Fibroblast of villous mesenchyme (primary cell): ENCODE data around the gene PRUNE2. TPM values are rescaled to one million over a fixed set of nuclear protein-coding genes. Genes with fewer than 3 reads are reported as not detected.

Experiments
- DNase-seq: peaks from one replicate; pipeline ENCODE4 v3.0.0-alpha.2; 2010; ENCODE audit warnings: low read depth
- H3K4me3 ChIP-seq: 2 replicates; pipeline ENCODE4 v1.5.1; 2011; ENCODE audit warnings: low read depth, mild to moderate bottlenecking, low read length
- small RNA-seq: library from RNA; depleted of rRNA; stranded (forward); fragments of <200 nt; gene quantifications from one replicate; pipeline ENCODE3, GENCODE V24; 2012
- total RNA-seq: library from RNA; depleted of rRNA; stranded (reverse); fragments of >200 nt; gene quantifications from 2 replicates; pipeline ENCODE4 v1.2.3, GENCODE V29; 2012
- TF ChIP-seq, protein P1 (sequence below): IDR thresholded peaks from 2 replicates; pipeline ENCODE4 v1.5.1; 2012; ENCODE audit warnings: low read depth, mild to moderate bottlenecking, low read length; ENCODE audit not compliant: insufficient read depth

The PRUNE2 gene
- total RNA-seq, 1 donor = 14.2 TPM

- peak; percentile 39 for DNase-seq
- peak overlapping the region; percentile 39 for H3K4me3 ChIP-seq
- TF ChIP-seq, protein P1, sequence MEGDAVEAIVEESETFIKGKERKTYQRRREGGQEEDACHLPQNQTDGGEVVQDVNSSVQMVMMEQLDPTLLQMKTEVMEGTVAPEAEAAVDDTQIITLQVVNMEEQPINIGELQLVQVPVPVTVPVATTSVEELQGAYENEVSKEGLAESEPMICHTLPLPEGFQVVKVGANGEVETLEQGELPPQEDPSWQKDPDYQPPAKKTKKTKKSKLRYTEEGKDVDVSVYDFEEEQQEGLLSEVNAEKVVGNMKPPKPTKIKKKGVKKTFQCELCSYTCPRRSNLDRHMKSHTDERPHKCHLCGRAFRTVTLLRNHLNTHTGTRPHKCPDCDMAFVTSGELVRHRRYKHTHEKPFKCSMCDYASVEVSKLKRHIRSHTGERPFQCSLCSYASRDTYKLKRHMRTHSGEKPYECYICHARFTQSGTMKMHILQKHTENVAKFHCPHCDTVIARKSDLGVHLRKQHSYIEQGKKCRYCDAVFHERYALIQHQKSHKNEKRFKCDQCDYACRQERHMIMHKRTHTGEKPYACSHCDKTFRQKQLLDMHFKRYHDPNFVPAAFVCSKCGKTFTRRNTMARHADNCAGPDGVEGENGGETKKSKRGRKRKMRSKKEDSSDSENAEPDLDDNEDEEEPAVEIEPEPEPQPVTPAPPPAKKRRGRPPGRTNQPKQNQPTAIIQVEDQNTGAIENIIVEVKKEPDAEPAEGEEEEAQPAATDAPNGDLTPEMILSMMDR = no peak
These were observed 334.6 kb downstream of the PRUNE2 start for GRCh38 chr9:76571288-76571687.

- TF ChIP-seq, protein P1 = no peak
These were observed 335.1 kb downstream of the PRUNE2 start for GRCh38 chr9:76570826-76571225.

GRCh38 chr9:76567086-76567485 lies 338.8 kb downstream of the PRUNE2 start:
- TF ChIP-seq, protein P1 = no peak
- no peak for DNase-seq

More at GRCh38 chr9:76570826-76571225, 335.1 kb downstream of the PRUNE2 start:
- DNase-seq = no peak
- H3K4me3 ChIP-seq = no peak overlapping the region

DNA sequence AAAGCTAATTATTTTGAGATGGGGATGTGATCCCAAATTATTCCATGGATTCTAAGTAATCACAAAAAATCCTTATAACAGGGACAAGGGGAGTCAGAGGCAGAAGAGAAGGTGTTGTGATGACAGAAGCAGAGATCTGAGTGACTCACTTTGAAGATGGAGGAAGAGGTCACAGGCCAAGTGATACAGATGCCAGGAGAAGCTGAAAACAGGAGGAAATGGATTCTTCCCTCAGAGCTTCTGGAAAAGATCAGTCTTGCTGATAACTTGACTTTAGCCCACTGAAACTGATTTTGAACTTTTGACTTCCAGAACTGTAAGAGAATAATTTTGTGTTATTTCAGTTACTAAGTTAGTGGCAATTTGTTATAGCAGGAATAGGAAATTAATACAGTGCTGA lies 341.6 kb downstream of the PRUNE2 start:
- TF ChIP-seq, protein P1 = no peak
- H3K4me3 ChIP-seq = no peak overlapping the region
- DNase-seq = peak; percentile 22

More at GRCh38 chr9:76567086-76567485, 338.8 kb downstream of the PRUNE2 start:
- no peak overlapping the region for H3K4me3 ChIP-seq

GRCh38 chr9:76562511-76562911 lies 343.4 kb downstream of the PRUNE2 start:
- peak; percentile 83 for DNase-seq
- TF ChIP-seq, protein P1 = no peak
- H3K4me3 ChIP-seq = no peak overlapping the region

DNA sequence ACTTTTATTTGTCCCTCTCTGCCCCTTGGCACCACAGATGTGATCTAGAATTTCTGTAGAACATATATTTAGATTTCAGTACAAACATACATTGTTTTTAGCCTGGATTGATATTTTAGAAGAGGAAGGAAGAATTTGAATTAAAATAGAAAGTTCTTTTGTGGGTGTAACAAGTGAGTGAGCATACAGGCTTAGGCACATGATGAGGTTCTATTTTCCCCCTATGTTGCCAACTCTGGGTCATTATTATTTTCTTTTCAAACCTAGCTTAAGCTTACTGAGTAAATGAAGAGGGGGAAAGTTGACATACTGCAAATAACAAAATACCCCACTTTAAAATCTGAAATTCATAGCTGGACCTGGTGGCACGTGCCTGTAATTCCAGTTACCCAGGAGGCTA lies 344.0 kb downstream of the PRUNE2 start:
- TF ChIP-seq, protein P1 = no peak
- no peak overlapping the region for H3K4me3 ChIP-seq
- DNase-seq = no peak

Small RNA genes within 50 kb of the gene (small RNA-seq; reads per million reads assigned to genes)
- gene AL359314.1 = not detected

Other genes starting within 250 kb of the PRUNE2 start
- gene PCA3, start 141.7 kb downstream of the PRUNE2 start, total RNA-seq = under 0.01 TPM in 1 of 2 replicates, not detected in the other
- gene FOXB2, start 113.5 kb upstream of the PRUNE2 start, total RNA-seq = not detected in 2 replicates